Esophagus squamous epithelium (tissue), 4 donors: ENCODE data around the gene NAXE.

ENCODE experiments used
- CTCF ChIP-seq, 6 experiments: fragments of 450-650 bp in 4 of 6; fragments of 200-600 bp in 2 of 6; sonication (generic) in 2 of 6; IDR thresholded peaks; one replicate each; pipeline ENCODE4 v1.5.1; 2016 to 2019; ENCODE audit warnings: antibody characterized with exemption in 6 of 6, mild to moderate bottlenecking in 4 of 6, moderate library complexity in 4 of 6
- POLR2A ChIP-seq, 4 donors: fragments of 450-650 bp; IDR thresholded peaks; one replicate each; pipeline ENCODE4 v1.6.1; 2017; ENCODE audit warnings: antibody characterized with exemption in 4 of 4, mild to moderate bottlenecking in 4 of 4, moderate library complexity in 3 of 4

DNA sequence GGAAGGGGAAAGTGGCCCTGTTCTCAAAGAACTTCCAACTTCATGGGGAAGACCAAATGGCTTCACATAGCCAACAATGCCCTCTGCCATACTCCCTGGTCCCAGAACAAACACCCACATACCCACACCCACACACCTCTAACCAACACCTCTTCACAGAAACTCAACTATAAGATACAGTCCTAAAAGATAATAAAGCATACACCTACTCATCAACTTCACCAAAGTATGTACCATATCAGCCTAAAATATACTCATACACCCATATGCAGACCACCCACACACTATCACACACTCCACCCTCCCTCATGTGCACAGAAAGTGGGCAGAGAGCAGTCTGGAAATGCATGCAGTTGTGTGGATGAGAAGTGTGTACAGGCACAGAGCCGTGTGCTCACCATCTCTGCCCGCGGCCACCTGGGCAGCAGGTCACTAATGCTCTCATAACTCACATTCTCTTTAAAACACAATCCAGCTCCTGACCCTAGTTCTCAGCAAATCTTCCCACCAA is 46.9 kb upstream of the NAXE start:
- TF ChIP-seq POLR2A (IDR thresholded peaks at IDR 0.05) (no peak), CTCF (IDR thresholded peaks at IDR 0.05) (no peak)
